GM21360 (cell line): ENCODE data around the gene CADM1.
A peak's percentile ranks its signal among the peaks of the same experiment; 100 is the strongest.

Experiments used
- ATAC-seq: cut with Tn5 transposase; IDR thresholded peaks from one replicate; pipeline ENCODE4 v1.9.1; 2021; ENCODE audit warnings: mild to moderate bottlenecking, moderate library complexity; ENCODE audit not compliant: unreplicated experiment

Gene CADM1

GRCh38 chr11:115132436-115133228 lies 371.6 kb downstream of the CADM1 start:
- ATAC-seq: no peak

- no peak for ATAC-seq
These were observed 374.5 kb downstream of the CADM1 start for GRCh38 chr11:115129473-115130289.

GRCh38 chr11:115128226-115128625 lies 376.0 kb downstream of the CADM1 start:
- ATAC-seq: no peak

GRCh38 chr11:115127790-115128189 lies 376.4 kb downstream of the CADM1 start:
- ATAC-seq: no peak

GRCh38 chr11:115126515-115127208 lies 377.6 kb downstream of the CADM1 start:
- peak; percentile 90 for ATAC-seq

GRCh38 chr11:115126092-115126491 lies 378.1 kb downstream of the CADM1 start:
- peak; percentile 17 for ATAC-seq

- no peak for ATAC-seq
These were observed 379.4 kb downstream of the CADM1 start for GRCh38 chr11:115124786-115125185.

- ATAC-seq: no peak
These were observed 380.6 kb downstream of the CADM1 start for GRCh38 chr11:115123641-115124040.

- ATAC-seq: no peak
These were observed 381.9 kb downstream of the CADM1 start for GRCh38 chr11:115122274-115122673.
